OCI-M2 (cell line): Measurements from ENCODE around the gene MTA1.

Experiments
- DNase-seq: peaks from one replicate; lab custom pipeline; 2025; ENCODE audit not compliant: unreplicated experiment; lab: John Stamatoyannopoulos, UW

MTA1 gene

GRCh38 chr14:105386581-105387529 is 32.8 kb upstream of the MTA1 start:
- no peak for DNase-seq

- no peak for DNase-seq
These were observed 32.1 kb upstream of the MTA1 start for GRCh38 chr14:105387530-105387922.

GRCh38 chr14:105388110-105388951 is 31.3 kb upstream of the MTA1 start:
- DNase-seq: no peak

- DNase-seq: no peak
These were observed 30.7 kb upstream of the MTA1 start for GRCh38 chr14:105388976-105389375.

GRCh38 chr14:105389534-105389933 is 30.1 kb upstream of the MTA1 start:
- DNase-seq: no peak

- no peak for DNase-seq
These were observed 29.4 kb upstream of the MTA1 start for GRCh38 chr14:105389976-105390848.

GRCh38 chr14:105390849-105391500 is 28.7 kb upstream of the MTA1 start:
- no peak for DNase-seq

GRCh38 chr14:105391541-105391940 is 28.1 kb upstream of the MTA1 start:
- no peak for DNase-seq

GRCh38 chr14:105392131-105393090 is 27.2 kb upstream of the MTA1 start:
- no peak for DNase-seq

GRCh38 chr14:105393151-105393550 is 26.5 kb upstream of the MTA1 start:
- DNase-seq: no peak

- DNase-seq: no peak
These were observed 24.7 kb upstream of the MTA1 start for GRCh38 chr14:105394714-105395537.

- no peak for DNase-seq
These were observed 24.1 kb upstream of the MTA1 start for GRCh38 chr14:105395538-105395854.

- DNase-seq: no peak
These were observed 22.2 kb upstream of the MTA1 start for GRCh38 chr14:105397350-105397931.

- peak; percentile 63 for DNase-seq
These were observed 21.4 kb upstream of the MTA1 start, which contains the start of gene TEX22 for GRCh38 chr14:105398044-105398725. Gene TEX22, plus strand, starts transcription at chr14:105398538. Its CDS starts 803 bp downstream, at chr14:105399341.

GRCh38 chr14:105398726-105399465 is 20.7 kb upstream of the MTA1 start:
- no peak for DNase-seq

- DNase-seq: no peak
These were observed 20.2 kb upstream of the MTA1 start for GRCh38 chr14:105399466-105399775.

GRCh38 chr14:105400016-105400415 is 19.6 kb upstream of the MTA1 start:
- no peak for DNase-seq
